ENCODE data around the gene COA8. TPM values are rescaled to one million over a fixed set of nuclear protein-coding genes. Genes with fewer than 3 reads are reported as not detected.

COA8 gene
- total and polyA plus RNA-seq, 2 of the 13 experiments (the other 11 are each of a cell fraction or from before 2014, with no cell fraction given), result 10.9 to 25.1 TPM

GRCh38 chr14:103528587-103529382 is 34.0 kb upstream of the COA8 start, which contains the start of gene TRMT61A (continued):
- TF ChIP-seq ZNF674 (CRISPR knock-in tag; IDR thresholded peaks at IDR 0.05; ENCODE audit: low read depth) (no peak), ZNF274 (CRISPR knock-in tag; IDR thresholded peaks at IDR 0.05) (no peak), ZBTB33 (CRISPR knock-in tag; IDR thresholded peaks at IDR 0.05) (no peak), NONO (IDR thresholded peaks at IDR 0.05) (no peak), NONO (CRISPR knock-in tag; conservative IDR thresholded peaks at IDR 0.05) (peak; percentile 72), HNRNPLL (IDR thresholded peaks at IDR 0.05; ENCODE audit: low read depth, low read length, poor library complexity, severe bottlenecking) (no peak), KMT2B (CRISPR knock-in tag; IDR thresholded peaks at IDR 0.05) (0 out of 2 replicates have a peak, but pooled peaks have one; percentile 30), SCMH1 (CRISPR knock-in tag; IDR thresholded peaks at IDR 0.05; ENCODE audit: borderline replicate concordance) (no peak), ZNF253 (CRISPR knock-in tag; IDR thresholded peaks at IDR 0.05; ENCODE audit: borderline replicate concordance) (no peak), ZNF558 (CRISPR knock-in tag; IDR thresholded peaks at IDR 0.05; ENCODE audit: borderline replicate concordance) (peak; percentile 49; the same call in 1 of the 2 replicates), NCOA2 (CRISPR knock-in tag; IDR thresholded peaks at IDR 0.05) (0 out of 2 replicates have a peak, but pooled peaks have one; percentile 9), ZNF430 (CRISPR knock-in tag; IDR thresholded peaks at IDR 0.05) (peak; percentile 63; the same call in 1 of the 2 replicates), NFYB (CRISPR knock-in tag; IDR thresholded peaks at IDR 0.05) (no peak), HNF4G (IDR thresholded peaks at IDR 0.05; ENCODE audit: borderline replicate concordance, low read depth, low read length) (no peak), HNF4G (CRISPR knock-in tag; IDR thresholded peaks at IDR 0.05; ENCODE audit: borderline replicate concordance, low read depth) (no peak), MEIS1 (CRISPR knock-in tag; IDR thresholded peaks at IDR 0.05; ENCODE audit: borderline replicate concordance) (no peak), ZNF33B (CRISPR knock-in tag; IDR thresholded peaks at IDR 0.05) (no peak), EZH2 (conservative IDR thresholded peaks at IDR 0.05; ENCODE audit: low read depth, low read length) (no peak), ZNF432 (CRISPR knock-in tag; IDR thresholded peaks at IDR 0.05; ENCODE audit: borderline replicate concordance) (no peak), MTA3 (CRISPR knock-in tag; IDR thresholded peaks at IDR 0.05) (no peak), SNRNP70 (IDR thresholded peaks at IDR 0.05; ENCODE audit: low read depth, low read length) (no peak), ZNF891 (CRISPR knock-in tag; IDR thresholded peaks at IDR 0.05) (0 out of 2 replicates have a peak, but pooled peaks have one; percentile 63), TEAD2 (CRISPR knock-in tag; IDR thresholded peaks at IDR 0.05) (no peak), ZNF740 (CRISPR knock-in tag; IDR thresholded peaks at IDR 0.05) (no peak), TCF7 (IDR thresholded peaks at IDR 0.05; ENCODE audit: low read depth) (no peak), CENPX (CRISPR knock-in tag; IDR thresholded peaks at IDR 0.05) (no peak), MAF1 (CRISPR knock-in tag; IDR thresholded peaks at IDR 0.05; ENCODE audit: borderline replicate concordance) (peak; percentile 26; the same call in 1 of the 2 replicates), ZNF652 (CRISPR knock-in tag; IDR thresholded peaks at IDR 0.05; ENCODE audit: borderline replicate concordance, low read depth) (no peak), ZNF563 (CRISPR knock-in tag; IDR thresholded peaks at IDR 0.05) (peak; percentile 63; the same call in 1 of the 2 replicates), MAFF (IDR thresholded peaks at IDR 0.05; ENCODE audit: low read depth, low read length) (no peak), NR1H2 (CRISPR knock-in tag; IDR thresholded peaks at IDR 0.05; ENCODE audit: borderline replicate concordance, low read depth) (no peak), BCL6 (CRISPR knock-in tag; IDR thresholded peaks at IDR 0.05) (no peak)

Measured in HepG2 (cell line).